Measurements from ENCODE around the gene MAP3K20. TPM values are rescaled to one million over a fixed set of nuclear protein-coding genes. Genes with fewer than 3 reads are reported as not detected.

The MAP3K20 gene
- total RNA-seq, 1 experiment from 2014 or later: 15.2 TPM

DNA sequence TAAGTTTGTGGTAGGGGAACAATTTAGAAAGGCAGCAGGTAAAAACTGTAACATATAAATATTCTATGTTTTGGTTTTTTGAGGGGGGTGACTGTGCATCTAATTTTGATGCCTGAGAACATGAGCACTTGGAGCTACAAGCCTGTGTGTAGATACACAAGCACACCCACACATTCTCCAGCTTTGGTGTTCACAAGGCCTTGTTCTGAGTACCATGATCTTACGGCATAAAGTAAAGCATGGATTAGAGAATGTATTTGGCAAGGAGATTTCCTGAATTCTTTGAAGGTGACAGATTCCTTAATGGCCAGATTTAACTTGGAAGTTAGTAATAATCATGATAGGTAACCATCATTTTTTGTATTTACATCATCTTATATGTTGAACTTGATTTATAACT lies 42.7 kb downstream of the MAP3K20 start:
- POLR2A ChIA-PET: no interaction called here
- CTCF ChIA-PET: no interaction called here
- no peak for ATAC-seq
- TF ChIP-seq NFE2L1 (CRISPR knock-in tag; IDR thresholded peaks at IDR 0.05): no peak
- TF ChIP-seq, protein P1, sequence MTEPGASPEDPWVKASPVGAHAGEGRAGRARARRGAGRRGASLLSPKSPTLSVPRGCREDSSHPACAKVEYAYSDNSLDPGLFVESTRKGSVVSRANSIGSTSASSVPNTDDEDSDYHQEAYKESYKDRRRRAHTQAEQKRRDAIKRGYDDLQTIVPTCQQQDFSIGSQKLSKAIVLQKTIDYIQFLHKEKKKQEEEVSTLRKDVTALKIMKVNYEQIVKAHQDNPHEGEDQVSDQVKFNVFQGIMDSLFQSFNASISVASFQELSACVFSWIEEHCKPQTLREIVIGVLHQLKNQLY (CRISPR knock-in tag; IDR thresholded peaks at IDR 0.05): no peak
- TF ChIP-seq, protein P2, sequence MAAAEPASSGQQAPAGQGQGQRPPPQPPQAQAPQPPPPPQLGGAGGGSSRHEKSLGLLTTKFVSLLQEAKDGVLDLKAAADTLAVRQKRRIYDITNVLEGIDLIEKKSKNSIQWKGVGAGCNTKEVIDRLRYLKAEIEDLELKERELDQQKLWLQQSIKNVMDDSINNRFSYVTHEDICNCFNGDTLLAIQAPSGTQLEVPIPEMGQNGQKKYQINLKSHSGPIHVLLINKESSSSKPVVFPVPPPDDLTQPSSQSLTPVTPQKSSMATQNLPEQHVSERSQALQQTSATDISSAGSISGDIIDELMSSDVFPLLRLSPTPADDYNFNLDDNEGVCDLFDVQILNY (CRISPR knock-in tag; IDR thresholded peaks at IDR 0.05): no peak
- TF ChIP-seq, protein P3, sequence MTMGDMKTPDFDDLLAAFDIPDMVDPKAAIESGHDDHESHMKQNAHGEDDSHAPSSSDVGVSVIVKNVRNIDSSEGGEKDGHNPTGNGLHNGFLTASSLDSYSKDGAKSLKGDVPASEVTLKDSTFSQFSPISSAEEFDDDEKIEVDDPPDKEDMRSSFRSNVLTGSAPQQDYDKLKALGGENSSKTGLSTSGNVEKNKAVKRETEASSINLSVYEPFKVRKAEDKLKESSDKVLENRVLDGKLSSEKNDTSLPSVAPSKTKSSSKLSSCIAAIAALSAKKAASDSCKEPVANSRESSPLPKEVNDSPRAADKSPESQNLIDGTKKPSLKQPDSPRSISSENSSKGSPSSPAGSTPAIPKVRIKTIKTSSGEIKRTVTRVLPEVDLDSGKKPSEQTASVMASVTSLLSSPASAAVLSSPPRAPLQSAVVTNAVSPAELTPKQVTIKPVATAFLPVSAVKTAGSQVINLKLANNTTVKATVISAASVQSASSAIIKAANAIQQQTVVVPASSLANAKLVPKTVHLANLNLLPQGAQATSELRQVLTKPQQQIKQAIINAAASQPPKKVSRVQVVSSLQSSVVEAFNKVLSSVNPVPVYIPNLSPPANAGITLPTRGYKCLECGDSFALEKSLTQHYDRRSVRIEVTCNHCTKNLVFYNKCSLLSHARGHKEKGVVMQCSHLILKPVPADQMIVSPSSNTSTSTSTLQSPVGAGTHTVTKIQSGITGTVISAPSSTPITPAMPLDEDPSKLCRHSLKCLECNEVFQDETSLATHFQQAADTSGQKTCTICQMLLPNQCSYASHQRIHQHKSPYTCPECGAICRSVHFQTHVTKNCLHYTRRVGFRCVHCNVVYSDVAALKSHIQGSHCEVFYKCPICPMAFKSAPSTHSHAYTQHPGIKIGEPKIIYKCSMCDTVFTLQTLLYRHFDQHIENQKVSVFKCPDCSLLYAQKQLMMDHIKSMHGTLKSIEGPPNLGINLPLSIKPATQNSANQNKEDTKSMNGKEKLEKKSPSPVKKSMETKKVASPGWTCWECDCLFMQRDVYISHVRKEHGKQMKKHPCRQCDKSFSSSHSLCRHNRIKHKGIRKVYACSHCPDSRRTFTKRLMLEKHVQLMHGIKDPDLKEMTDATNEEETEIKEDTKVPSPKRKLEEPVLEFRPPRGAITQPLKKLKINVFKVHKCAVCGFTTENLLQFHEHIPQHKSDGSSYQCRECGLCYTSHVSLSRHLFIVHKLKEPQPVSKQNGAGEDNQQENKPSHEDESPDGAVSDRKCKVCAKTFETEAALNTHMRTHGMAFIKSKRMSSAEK (CRISPR knock-in tag; IDR thresholded peaks at IDR 0.05; ENCODE audit: borderline replicate concordance): no peak
- no peak for TF ChIP-seq NR2C2 (CRISPR knock-in tag; IDR thresholded peaks at IDR 0.05)
- TF ChIP-seq, protein P4, sequence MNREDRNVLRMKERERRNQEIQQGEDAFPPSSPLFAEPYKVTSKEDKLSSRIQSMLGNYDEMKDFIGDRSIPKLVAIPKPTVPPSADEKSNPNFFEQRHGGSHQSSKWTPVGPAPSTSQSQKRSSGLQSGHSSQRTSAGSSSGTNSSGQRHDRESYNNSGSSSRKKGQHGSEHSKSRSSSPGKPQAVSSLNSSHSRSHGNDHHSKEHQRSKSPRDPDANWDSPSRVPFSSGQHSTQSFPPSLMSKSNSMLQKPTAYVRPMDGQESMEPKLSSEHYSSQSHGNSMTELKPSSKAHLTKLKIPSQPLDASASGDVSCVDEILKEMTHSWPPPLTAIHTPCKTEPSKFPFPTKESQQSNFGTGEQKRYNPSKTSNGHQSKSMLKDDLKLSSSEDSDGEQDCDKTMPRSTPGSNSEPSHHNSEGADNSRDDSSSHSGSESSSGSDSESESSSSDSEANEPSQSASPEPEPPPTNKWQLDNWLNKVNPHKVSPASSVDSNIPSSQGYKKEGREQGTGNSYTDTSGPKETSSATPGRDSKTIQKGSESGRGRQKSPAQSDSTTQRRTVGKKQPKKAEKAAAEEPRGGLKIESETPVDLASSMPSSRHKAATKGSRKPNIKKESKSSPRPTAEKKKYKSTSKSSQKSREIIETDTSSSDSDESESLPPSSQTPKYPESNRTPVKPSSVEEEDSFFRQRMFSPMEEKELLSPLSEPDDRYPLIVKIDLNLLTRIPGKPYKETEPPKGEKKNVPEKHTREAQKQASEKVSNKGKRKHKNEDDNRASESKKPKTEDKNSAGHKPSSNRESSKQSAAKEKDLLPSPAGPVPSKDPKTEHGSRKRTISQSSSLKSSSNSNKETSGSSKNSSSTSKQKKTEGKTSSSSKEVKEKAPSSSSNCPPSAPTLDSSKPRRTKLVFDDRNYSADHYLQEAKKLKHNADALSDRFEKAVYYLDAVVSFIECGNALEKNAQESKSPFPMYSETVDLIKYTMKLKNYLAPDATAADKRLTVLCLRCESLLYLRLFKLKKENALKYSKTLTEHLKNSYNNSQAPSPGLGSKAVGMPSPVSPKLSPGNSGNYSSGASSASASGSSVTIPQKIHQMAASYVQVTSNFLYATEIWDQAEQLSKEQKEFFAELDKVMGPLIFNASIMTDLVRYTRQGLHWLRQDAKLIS (CRISPR knock-in tag; IDR thresholded peaks at IDR 0.05; ENCODE audit: borderline replicate concordance): no peak
- no peak for TF ChIP-seq TEAD4 (CRISPR knock-in tag; IDR thresholded peaks at IDR 0.05)
- no peak for TF ChIP-seq JUN (CRISPR knock-in tag; IDR thresholded peaks at IDR 0.05)
- no peak for TF ChIP-seq SMAD4 (CRISPR knock-in tag; IDR thresholded peaks at IDR 0.05)
- TF ChIP-seq HMGA2 (CRISPR knock-in tag; IDR thresholded peaks at IDR 0.05): no peak
- Mint-ChIP-seq H3K4me1 (no peaks in the 10 kb centered on the region), H3K9me3 (peaks cover 9% of the 10 kb centered on the region), H3K4me3 (no peak overlapping the region), H3K27ac (no peak overlapping the region), H3K27me3 (ENCODE audit: low read depth) (no peaks in the 10 kb centered on the region), H3K36me3 (no peaks in the 10 kb centered on the region)
- DNase-seq (ENCODE audit: low spot score): no peak

DNA sequence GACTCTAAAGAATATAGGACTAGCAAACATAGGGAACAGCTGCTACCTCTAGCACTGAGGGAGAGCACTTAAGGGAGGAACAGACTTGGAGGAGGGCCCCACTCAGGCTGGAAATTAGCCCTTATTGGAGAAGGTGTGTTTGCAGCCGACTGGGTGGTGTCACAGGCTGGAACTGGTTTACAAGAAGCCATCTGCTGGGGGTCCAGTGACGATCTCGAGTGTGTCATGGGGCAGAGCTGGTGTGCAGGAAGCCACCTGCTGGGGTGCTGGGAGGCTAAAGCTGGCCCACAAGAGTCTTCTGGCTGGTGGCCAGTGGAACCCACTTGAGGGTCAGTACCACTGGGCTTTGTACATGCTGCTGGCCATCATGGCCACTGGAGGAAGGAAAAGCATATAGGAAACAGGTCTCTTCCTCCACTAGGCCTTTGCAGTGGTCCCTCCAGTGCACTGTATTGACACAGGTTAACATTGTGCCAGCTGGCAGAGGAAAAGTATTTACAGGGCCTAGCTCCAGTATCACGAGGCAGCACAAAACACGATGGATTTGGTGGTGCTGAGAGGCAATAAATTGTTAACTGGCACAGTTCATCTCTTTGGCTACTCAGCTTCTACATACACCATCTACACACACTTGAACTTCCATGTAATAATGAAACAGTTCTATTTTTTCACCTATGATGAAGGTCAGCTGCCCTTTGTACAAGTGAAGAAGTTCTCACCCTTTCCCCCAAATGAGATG lies 43.6 kb downstream of the MAP3K20 start:
- CTCF ChIA-PET: no interaction called here
- no peak for DNase-seq (ENCODE audit: low spot score)
- ATAC-seq: no peak
- POLR2A ChIA-PET: no interaction called here
- Mint-ChIP-seq H3K9me3 (peaks cover 3% of the 10 kb centered on the region), H3K4me3 (no peak overlapping the region), H3K36me3 (no peaks in the 10 kb centered on the region), H3K27ac (no peak overlapping the region), H3K4me1 (peaks cover 2% of the 10 kb centered on the region), H3K27me3 (ENCODE audit: low read depth) (no peaks in the 10 kb centered on the region)
- no peak for TF ChIP-seq ZNF416 (CRISPR knock-in tag; IDR thresholded peaks at IDR 0.05)
- TF ChIP-seq SMAD3 (CRISPR knock-in tag; IDR thresholded peaks at IDR 0.05; ENCODE audit: borderline replicate concordance): no peak
- no peak for TF ChIP-seq ZNF423 (CRISPR knock-in tag; IDR thresholded peaks at IDR 0.05)
- TF ChIP-seq SOX15 (CRISPR knock-in tag; IDR thresholded peaks at IDR 0.05): no peak
- no peak for TF ChIP-seq ATF1 (CRISPR knock-in tag; IDR thresholded peaks at IDR 0.05)
- TF ChIP-seq, protein P5, sequence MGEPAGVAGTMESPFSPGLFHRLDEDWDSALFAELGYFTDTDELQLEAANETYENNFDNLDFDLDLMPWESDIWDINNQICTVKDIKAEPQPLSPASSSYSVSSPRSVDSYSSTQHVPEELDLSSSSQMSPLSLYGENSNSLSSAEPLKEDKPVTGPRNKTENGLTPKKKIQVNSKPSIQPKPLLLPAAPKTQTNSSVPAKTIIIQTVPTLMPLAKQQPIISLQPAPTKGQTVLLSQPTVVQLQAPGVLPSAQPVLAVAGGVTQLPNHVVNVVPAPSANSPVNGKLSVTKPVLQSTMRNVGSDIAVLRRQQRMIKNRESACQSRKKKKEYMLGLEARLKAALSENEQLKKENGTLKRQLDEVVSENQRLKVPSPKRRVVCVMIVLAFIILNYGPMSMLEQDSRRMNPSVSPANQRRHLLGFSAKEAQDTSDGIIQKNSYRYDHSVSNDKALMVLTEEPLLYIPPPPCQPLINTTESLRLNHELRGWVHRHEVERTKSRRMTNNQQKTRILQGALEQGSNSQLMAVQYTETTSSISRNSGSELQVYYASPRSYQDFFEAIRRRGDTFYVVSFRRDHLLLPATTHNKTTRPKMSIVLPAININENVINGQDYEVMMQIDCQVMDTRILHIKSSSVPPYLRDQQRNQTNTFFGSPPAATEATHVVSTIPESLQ (CRISPR knock-in tag; IDR thresholded peaks at IDR 0.05): no peak
- TF ChIP-seq NFYB (CRISPR knock-in tag; conservative IDR thresholded peaks at IDR 0.05; ENCODE audit: low read depth): no peak
- TF ChIP-seq NR3C1 (CRISPR knock-in tag; conservative IDR thresholded peaks at IDR 0.05; ENCODE audit: low read depth): no peak
- TF ChIP-seq, protein P6, sequence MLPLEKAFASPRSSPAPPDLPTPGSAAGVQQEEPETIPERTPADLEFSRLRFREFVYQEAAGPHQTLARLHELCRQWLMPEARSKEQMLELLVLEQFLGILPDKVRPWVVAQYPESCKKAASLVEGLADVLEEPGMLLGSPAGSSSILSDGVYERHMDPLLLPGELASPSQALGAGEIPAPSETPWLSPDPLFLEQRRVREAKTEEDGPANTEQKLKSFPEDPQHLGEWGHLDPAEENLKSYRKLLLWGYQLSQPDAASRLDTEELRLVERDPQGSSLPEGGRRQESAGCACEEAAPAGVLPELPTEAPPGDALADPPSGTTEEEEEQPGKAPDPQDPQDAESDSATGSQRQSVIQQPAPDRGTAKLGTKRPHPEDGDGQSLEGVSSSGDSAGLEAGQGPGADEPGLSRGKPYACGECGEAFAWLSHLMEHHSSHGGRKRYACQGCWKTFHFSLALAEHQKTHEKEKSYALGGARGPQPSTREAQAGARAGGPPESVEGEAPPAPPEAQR (CRISPR knock-in tag; IDR thresholded peaks at IDR 0.05): no peak
- TF ChIP-seq, protein P7, sequence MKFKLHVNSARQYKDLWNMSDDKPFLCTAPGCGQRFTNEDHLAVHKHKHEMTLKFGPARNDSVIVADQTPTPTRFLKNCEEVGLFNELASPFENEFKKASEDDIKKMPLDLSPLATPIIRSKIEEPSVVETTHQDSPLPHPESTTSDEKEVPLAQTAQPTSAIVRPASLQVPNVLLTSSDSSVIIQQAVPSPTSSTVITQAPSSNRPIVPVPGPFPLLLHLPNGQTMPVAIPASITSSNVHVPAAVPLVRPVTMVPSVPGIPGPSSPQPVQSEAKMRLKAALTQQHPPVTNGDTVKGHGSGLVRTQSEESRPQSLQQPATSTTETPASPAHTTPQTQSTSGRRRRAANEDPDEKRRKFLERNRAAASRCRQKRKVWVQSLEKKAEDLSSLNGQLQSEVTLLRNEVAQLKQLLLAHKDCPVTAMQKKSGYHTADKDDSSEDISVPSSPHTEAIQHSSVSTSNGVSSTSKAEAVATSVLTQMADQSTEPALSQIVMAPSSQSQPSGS (CRISPR knock-in tag; IDR thresholded peaks at IDR 0.05; ENCODE audit: borderline replicate concordance, low read depth): no peak

Data from WTC11 (cell line).